ENCODE results near the gene COG6. TPM values are rescaled to one million over a fixed set of nuclear protein-coding genes. Genes with fewer than 3 reads are reported as not detected.

The COG6 gene
- polyA plus RNA-seq, 1 experiment, result 48.6 TPM

DNA sequence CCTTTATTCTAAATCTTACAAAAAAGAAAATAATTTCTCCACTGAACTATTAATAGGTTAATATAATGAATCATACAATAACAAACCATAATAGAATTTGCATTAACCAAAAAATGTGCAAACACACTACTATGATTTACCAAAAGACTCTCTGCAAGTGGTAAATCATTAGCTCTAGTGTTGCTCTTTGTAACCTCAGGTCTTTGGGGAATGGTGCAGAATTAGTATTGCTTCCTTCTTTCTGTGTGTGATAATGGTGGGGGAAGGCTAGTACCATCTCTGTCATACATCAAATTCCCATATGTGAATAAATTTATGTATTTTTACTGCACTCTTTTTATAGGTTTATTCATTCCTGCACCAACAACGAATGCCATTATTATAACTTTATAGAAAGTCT lies 105.1 kb downstream of the COG6 start:
- no peaks in the 10 kb centered on the region for H3K9me3 ChIP-seq (ENCODE audit: control insufficient read depth, insufficient read depth, low read length)
- POLR2A ChIA-PET, result no interaction called here
- CTCF ChIA-PET, result no interaction called here
- no peak for DNase-seq (ENCODE audit: low read depth, low spot score)
- TF ChIP-seq, protein P1, sequence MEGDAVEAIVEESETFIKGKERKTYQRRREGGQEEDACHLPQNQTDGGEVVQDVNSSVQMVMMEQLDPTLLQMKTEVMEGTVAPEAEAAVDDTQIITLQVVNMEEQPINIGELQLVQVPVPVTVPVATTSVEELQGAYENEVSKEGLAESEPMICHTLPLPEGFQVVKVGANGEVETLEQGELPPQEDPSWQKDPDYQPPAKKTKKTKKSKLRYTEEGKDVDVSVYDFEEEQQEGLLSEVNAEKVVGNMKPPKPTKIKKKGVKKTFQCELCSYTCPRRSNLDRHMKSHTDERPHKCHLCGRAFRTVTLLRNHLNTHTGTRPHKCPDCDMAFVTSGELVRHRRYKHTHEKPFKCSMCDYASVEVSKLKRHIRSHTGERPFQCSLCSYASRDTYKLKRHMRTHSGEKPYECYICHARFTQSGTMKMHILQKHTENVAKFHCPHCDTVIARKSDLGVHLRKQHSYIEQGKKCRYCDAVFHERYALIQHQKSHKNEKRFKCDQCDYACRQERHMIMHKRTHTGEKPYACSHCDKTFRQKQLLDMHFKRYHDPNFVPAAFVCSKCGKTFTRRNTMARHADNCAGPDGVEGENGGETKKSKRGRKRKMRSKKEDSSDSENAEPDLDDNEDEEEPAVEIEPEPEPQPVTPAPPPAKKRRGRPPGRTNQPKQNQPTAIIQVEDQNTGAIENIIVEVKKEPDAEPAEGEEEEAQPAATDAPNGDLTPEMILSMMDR (IDR thresholded peaks at IDR 0.05; ENCODE audit: low read depth, low read length), result no peak
- no peak overlapping the region for H3K4me3 ChIP-seq (ENCODE audit: low read depth, low read length)
- H3K27me3 ChIP-seq (ENCODE audit: control insufficient read depth, insufficient read depth, low read length), result no peaks in the 10 kb centered on the region
- no peak overlapping the region for H3K27ac ChIP-seq (ENCODE audit: low read depth, low read length)

DNA sequence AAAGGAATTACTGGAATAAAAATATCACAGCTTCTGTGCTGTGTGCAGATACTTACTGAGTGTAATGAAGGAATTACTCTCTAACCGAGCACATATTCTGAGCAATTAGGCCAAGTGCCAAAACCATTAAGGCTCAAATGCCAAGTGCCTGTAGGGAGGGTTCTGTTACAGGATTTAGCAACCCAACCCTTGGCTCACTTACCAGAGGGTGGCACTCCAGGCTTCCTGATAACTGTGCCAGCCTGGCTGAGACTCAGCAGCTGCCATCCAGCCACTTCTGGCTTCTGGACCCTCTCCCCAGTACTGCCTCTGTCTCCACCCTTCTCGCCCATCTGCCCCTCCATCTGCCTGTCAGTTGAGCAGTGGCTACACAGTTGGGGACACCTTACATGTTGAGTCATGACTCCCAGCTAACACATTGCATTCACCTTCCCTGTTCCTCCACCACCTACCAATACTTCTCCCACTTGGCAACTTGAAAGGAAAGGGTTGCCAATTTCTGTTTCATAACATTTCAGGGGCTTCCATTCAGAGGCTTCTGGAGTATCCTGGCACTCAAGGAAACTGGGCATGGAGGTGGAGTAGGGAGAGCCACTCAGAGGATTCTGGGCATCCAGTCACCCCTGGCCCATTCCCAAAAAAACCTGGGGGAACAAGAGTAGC lies 110.5 kb downstream of the COG6 start:
- ChIA-PET POLR2A (no interaction called here), CTCF (interaction anchor here (1.7 kb wide), 1 partner anchor 12 kb away, joined by 8 read pairs; no protein-coding TSS in a partner anchor)
- TF ChIP-seq, protein P1 (IDR thresholded peaks at IDR 0.05; ENCODE audit: low read depth, low read length), result no peak
- Histone ChIP-seq H3K4me3 (ENCODE audit: low read depth, low read length) (no peak overlapping the region), H3K27me3 (ENCODE audit: control insufficient read depth, insufficient read depth, low read length) (no peaks in the 10 kb centered on the region), H3K27ac (ENCODE audit: low read depth, low read length) (no peak overlapping the region), H3K9me3 (ENCODE audit: control insufficient read depth, insufficient read depth, low read length) (no peaks in the 10 kb centered on the region)
- DNase-seq (ENCODE audit: low read depth, low spot score), result no peak

DNA sequence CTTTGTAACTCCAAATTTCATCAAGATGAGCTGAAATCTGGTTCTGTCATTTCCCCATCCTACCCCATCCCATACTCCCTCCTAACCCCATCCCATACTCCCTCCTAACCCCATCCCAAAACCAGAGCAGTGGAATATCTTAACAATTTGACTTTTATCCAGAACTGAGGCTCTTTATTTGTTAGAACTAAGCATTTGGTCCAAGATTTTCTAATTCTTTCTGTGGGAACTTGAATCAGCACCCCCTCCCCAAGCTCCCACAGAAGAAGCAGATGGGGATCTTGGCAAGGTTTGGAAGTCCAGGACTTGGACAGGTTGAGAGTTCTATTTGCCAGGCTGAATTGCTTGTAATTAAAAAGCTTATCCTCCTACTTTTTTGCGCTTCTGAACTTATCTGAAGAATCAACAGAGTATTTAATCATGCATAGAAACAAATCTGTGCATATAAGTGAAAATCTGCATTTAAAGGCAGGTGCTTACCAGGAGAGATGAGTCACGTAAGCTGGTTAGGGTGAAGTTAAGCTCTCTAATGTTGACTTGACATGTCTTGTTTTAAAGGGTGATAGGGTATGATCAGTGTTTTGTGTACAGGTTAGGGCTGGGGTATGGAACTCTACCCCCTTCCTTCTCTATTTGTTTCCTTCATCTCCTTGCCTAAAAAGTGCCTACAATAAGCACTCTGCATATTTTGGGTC lies 111.1 kb downstream of the COG6 start:
- CTCF ChIA-PET, result interaction anchor here (1.7 kb wide), 1 partner anchor 11 kb away, joined by 8 read pairs; no protein-coding TSS in a partner anchor
- no peak overlapping the region for H3K4me3 ChIP-seq (ENCODE audit: low read depth, low read length)
- POLR2A ChIA-PET, result no interaction called here

DNA sequence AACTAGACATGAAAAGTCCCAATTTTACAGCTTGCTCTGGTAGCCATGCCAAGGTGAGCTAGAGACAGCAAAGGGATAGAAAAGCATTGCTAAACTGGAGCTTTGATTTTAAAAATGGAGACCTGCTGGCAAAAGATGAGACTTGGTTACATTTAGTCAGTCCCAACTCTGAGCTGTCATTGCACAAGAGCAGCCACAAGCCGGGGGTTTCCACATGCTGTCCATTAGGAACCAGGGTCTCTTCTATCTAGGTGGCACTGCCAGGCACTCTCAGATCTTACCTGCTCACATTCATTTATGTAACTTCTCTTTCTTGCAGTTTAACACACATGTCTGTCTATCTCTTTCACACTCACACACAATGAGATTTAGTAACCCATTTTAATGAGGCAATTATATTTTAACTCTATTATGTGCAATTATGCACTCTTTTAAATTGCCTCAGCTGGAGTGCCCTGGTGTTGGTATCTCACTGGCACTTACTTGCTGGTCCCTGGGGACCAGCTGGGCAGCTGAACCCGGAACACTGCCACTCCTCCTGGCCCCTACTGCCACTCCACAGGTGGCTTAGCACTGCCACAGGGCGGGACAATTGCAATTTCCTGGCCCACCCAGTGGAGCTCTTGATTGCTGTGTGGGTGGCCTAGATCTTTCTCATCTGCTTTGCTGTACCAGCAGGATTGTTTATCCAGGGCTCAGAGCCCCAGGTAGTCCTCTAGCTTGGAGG lies 112.5 kb downstream of the COG6 start:
- no peak overlapping the region for H3K4me3 ChIP-seq (ENCODE audit: low read depth, low read length)
- ChIA-PET CTCF (no interaction called here), POLR2A (no interaction called here)
- TF ChIP-seq, protein P1 (IDR thresholded peaks at IDR 0.05; ENCODE audit: low read depth, low read length), result no peak
- no peak for DNase-seq (ENCODE audit: low read depth, low spot score)
- no peaks in the 10 kb centered on the region for H3K27me3 ChIP-seq (ENCODE audit: control insufficient read depth, insufficient read depth, low read length)
- no peak overlapping the region for H3K27ac ChIP-seq (ENCODE audit: low read depth, low read length)
- H3K9me3 ChIP-seq (ENCODE audit: control insufficient read depth, insufficient read depth, low read length), result peaks cover 3% of the 10 kb centered on the region; the same call in 1 of the 2 replicates

More for the DNA sequence above, 111.1 kb downstream of the COG6 start:
- Histone ChIP-seq H3K27ac (ENCODE audit: low read depth, low read length) (no peak overlapping the region), H3K9me3 (ENCODE audit: control insufficient read depth, insufficient read depth, low read length) (no peaks in the 10 kb centered on the region), H3K27me3 (ENCODE audit: control insufficient read depth, insufficient read depth, low read length) (no peaks in the 10 kb centered on the region)
- DNase-seq (ENCODE audit: low read depth, low spot score), result no peak
- TF ChIP-seq, protein P1 (IDR thresholded peaks at IDR 0.05; ENCODE audit: low read depth, low read length), result no peak

All from AG04450 (cell line).